Effector memory CD8-positive, alpha-beta T cell (primary cell): ENCODE results near the gene DSTYK.

Experiments used
- ATAC-seq: fragments of 150-1000 bp; cut with Tn5 transposase; replicated peaks from 2 replicates; pipeline ENCODE4 v1.10.0; 2021; ENCODE audit warnings: mild to moderate bottlenecking, moderate library complexity
- DNase-seq, 3 experiments: peaks; one replicate each; pipeline ENCODE4 v3.0.0; 2021
- H3K27ac Mint-ChIP-seq, 2 donors: one replicate each; pipeline ENCODE4 v1.8.0; 2022; ENCODE audit warnings: mild to moderate bottlenecking in 2 of 2, mixed read lengths in 2 of 2, moderate library complexity in 2 of 2
- H3K27me3 Mint-ChIP-seq, 2 donors: one replicate each; pipeline ENCODE4 v1.8.0; 2022; ENCODE audit warnings: mixed read lengths in 2 of 2
- H3K36me3 Mint-ChIP-seq: one replicate; pipeline ENCODE4 v1.8.0; 2022; ENCODE audit warnings: mild to moderate bottlenecking, moderate library complexity, mixed read lengths; ENCODE audit not compliant: insufficient read depth
- H3K4me1 Mint-ChIP-seq, 2 donors: one replicate each; pipeline ENCODE4 v1.8.0; 2022; ENCODE audit warnings: low read depth in 2 of 2, mixed read lengths in 2 of 2
- H3K4me3 Mint-ChIP-seq, 2 donors: one replicate each; pipeline ENCODE4 v1.8.0; 2022; ENCODE audit warnings: mild to moderate bottlenecking in 2 of 2, mixed read lengths in 2 of 2, moderate library complexity in 2 of 2
- H3K9me3 Mint-ChIP-seq, 2 donors: one replicate each; pipeline ENCODE4 v1.8.0; 2022; ENCODE audit warnings: mixed read lengths in 2 of 2

The DSTYK gene

DNA sequence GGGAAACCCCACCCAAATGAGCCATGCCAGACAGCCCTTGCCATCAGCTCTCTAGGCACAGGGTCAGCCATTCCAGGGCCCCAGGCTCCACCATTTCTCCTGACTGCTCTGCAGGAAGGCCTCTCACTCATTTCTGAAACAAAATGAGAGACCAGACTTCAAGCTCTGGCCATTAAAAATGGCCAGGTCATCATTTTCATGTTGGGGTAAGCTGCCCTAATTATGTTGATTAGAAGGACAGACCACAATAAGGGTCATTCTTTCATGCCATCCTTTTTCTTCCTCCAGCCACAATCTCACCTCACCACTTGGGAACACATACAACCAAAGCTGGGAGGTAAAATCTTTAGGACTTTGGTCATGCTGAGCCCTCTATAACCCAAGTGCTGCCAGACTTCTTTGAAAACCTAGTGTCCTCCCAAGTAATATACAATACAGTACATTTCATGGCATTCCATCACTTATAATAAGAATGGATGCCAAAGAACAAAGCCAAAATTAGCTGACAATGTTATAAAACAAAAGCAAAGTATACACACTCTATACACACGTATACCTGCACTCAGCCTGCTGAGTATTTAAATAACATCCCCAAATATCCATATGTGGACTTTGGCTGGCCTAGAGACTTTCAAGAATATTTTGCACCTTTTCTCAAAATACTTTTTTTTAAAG lies 67.3 kb downstream of the DSTYK start:
- no peaks in the 10 kb centered on the region for H3K27me3 Mint-ChIP-seq
- peaks cover 5 to 9% of the 10 kb centered on the region in 2 donors for H3K4me1 Mint-ChIP-seq
- DNase-seq (no peak), ATAC-seq (no peak)
- H3K27ac Mint-ChIP-seq, result no peak overlapping the region
- peaks cover 27% of the 10 kb centered on the region for H3K36me3 Mint-ChIP-seq
- H3K9me3 Mint-ChIP-seq, result no peaks in the 10 kb centered on the region
- no peak overlapping the region for H3K4me3 Mint-ChIP-seq

- Mint-ChIP-seq H3K4me1 (peaks cover 5 to 9% of the 10 kb centered on the region in 2 donors), H3K36me3 (peaks cover 14% of the 10 kb centered on the region), H3K27ac (peak overlapping the region; percentile 36 to 44), H3K27me3 (no peaks in the 10 kb centered on the region), H3K4me3 (peak overlapping the region in 1 of 2 donors; percentile 36), H3K9me3 (no peaks in the 10 kb centered on the region)
- ATAC-seq (no peak), DNase-seq (no peak)
Measured at GRCh38 chr1:205142102-205142469, 69.4 kb downstream of the DSTYK start.

DNA sequence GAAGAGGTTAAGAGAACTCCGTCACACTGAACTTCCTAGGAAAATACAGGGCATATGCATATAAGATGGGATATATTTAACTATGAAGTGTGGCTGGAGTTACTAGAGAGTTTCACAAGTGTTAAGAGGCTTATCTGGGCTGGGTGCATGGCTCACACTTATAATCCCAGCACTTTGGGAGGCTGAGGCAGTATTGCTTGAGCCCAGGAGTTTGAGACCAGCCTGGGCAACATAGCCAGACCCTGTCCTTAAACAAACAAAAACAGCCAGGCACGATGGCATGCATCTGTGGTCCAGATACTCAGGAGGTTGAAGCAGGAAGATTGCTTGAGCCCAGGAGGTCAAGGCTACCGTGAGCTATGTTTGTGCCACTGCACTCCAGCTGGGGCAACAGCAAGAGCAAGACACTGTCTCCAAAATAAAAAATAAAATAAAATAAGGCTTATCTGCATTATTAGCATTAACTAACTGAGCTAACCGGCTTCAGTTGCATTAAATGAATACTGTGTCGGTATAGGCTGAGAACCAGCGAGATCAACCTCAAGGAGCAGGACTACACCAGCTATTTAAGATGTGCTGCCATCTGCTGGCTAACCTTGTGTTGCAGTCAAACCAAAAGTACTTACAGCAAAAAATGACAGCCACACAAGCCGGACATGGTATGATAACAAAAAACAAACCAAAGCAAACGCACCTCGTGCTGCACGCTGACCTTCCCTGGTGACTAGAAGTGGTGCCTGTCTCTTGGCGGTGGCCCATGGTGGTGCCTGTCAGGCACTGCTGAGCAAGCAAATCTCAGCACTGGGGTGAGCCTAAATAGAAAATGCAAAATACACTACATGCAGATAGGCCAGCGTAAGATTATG lies 70.0 kb downstream of the DSTYK start:
- ATAC-seq (peak; percentile 92), DNase-seq (peak; percentile 58 to 78 (median 72))
- H3K27ac Mint-ChIP-seq, result peak overlapping the region; percentile 36 to 44
- no peaks in the 10 kb centered on the region for H3K27me3 Mint-ChIP-seq
- H3K4me1 Mint-ChIP-seq, result peaks cover 5 to 9% of the 10 kb centered on the region in 2 donors
- H3K9me3 Mint-ChIP-seq, result no peaks in the 10 kb centered on the region
- peaks cover 8% of the 10 kb centered on the region for H3K36me3 Mint-ChIP-seq
- peak overlapping the region in 1 of 2 donors; percentile 36 for H3K4me3 Mint-ChIP-seq

GRCh38 chr1:205140113-205140512 lies 71.4 kb downstream of the DSTYK start:
- no peak overlapping the region for H3K4me3 Mint-ChIP-seq
- no peaks in the 10 kb centered on the region for H3K36me3 Mint-ChIP-seq
- no peak overlapping the region for H3K27ac Mint-ChIP-seq
- DNase-seq (no peak), ATAC-seq (no peak)
- no peaks in the 10 kb centered on the region for H3K9me3 Mint-ChIP-seq
- no peaks in the 10 kb centered on the region for H3K27me3 Mint-ChIP-seq
- peaks cover 5 to 9% of the 10 kb centered on the region in 2 donors for H3K4me1 Mint-ChIP-seq

GRCh38 chr1:205137901-205138300 lies 73.6 kb downstream of the DSTYK start:
- DNase-seq, result no peak
- ATAC-seq, result no peak
- Mint-ChIP-seq H3K36me3 (no peaks in the 10 kb centered on the region), H3K27ac (no peak overlapping the region), H3K4me3 (no peak overlapping the region), H3K27me3 (no peaks in the 10 kb centered on the region), H3K4me1 (peaks cover 5 to 9% of the 10 kb centered on the region in 2 donors), H3K9me3 (no peaks in the 10 kb centered on the region)

- no peaks in the 10 kb centered on the region for H3K9me3 Mint-ChIP-seq
- H3K27me3 Mint-ChIP-seq, result peaks cover 0 to 6% of the 10 kb centered on the region in 2 donors
- DNase-seq, result no peak
- H3K4me1 Mint-ChIP-seq, result no peaks in the 10 kb centered on the region
- H3K4me3 Mint-ChIP-seq, result no peak overlapping the region
- H3K36me3 Mint-ChIP-seq, result no peaks in the 10 kb centered on the region
- H3K27ac Mint-ChIP-seq, result no peak overlapping the region
- no peak for ATAC-seq
Measured at GRCh38 chr1:205133287-205133686, 78.2 kb downstream of the DSTYK start.

DNA sequence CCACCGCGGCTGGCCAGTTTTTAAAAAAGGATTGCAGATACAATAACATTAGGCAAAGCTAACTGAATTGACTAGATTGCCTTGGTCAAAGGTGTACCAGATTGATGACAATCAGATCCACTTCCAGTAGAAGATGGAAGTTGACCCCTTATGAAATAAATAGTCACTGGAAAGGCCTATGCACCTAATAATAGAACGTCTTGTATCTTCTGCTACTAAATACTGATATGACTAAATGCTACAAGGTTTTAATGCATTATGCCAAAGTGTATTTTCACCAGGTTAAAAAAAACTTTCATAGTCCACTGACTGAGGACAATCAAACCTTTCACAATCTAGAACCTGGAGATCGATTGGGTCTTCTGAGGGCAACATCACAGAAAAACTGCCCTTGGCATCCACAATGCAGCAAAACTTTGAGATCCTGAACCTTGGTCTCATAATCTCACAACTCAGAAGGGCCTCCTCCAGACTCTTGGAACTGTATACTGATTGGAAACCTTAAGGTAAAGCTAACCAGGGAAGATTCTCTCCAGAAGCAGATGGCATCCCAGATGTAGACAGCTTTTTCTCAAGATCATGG lies 82.0 kb downstream of the DSTYK start:
- H3K4me1 Mint-ChIP-seq, result no peaks in the 10 kb centered on the region
- ATAC-seq, result no peak
- no peaks in the 10 kb centered on the region for H3K36me3 Mint-ChIP-seq
- no peaks in the 10 kb centered on the region for H3K9me3 Mint-ChIP-seq
- H3K27me3 Mint-ChIP-seq, result peaks cover 0 to 6% of the 10 kb centered on the region in 2 donors
- H3K27ac Mint-ChIP-seq, result no peak overlapping the region
- H3K4me3 Mint-ChIP-seq, result no peak overlapping the region
- no peak for DNase-seq

DNA sequence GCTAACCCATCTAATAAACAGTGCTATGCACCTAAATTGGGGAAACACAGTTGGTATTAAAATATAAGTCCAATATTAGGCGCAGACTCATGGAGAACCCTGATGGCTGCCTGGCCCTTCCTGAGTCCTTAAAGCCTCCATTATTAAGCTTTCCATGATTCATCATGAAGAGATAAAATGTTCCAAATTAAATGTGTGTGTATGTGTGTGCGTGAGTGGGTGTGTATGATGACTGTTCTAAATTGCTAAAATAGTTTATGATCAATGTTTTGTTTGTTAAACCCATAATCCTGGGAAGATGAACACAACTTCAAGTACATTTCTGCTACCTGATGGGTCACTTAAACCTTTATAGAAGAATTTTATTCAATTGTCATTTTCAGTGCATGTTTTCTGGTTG lies 83.5 kb downstream of the DSTYK start:
- Mint-ChIP-seq H3K4me3 (no peak overlapping the region), H3K27me3 (peaks cover 0 to 6% of the 10 kb centered on the region in 2 donors), H3K9me3 (no peaks in the 10 kb centered on the region), H3K27ac (no peak overlapping the region), H3K4me1 (no peaks in the 10 kb centered on the region), H3K36me3 (no peaks in the 10 kb centered on the region)
- no peak for DNase-seq
- ATAC-seq, result no peak

DNA sequence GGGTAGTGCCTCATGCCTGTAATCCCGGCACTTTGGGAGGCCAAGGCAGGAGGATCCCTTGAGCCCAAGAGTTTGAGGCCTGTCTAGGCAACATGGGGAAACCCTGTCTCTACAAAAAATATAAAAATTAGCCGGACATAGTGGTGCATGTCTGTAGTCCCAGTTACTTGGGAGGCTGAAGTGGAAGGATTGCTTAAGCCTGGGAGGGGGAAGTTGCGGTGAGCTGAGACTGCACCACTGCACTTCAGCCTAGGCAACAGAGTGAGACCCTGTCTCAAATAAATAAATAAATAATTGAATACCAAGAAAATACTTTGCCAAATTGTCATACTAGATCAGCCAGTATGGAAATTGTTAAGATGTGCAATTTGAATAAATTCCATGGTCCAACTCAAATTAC lies 83.9 kb downstream of the DSTYK start:
- DNase-seq, result no peak
- ATAC-seq, result no peak
- Mint-ChIP-seq H3K27me3 (peaks cover 0 to 6% of the 10 kb centered on the region in 2 donors), H3K4me3 (no peak overlapping the region), H3K36me3 (no peaks in the 10 kb centered on the region), H3K4me1 (no peaks in the 10 kb centered on the region), H3K27ac (no peak overlapping the region), H3K9me3 (no peaks in the 10 kb centered on the region)

DNA sequence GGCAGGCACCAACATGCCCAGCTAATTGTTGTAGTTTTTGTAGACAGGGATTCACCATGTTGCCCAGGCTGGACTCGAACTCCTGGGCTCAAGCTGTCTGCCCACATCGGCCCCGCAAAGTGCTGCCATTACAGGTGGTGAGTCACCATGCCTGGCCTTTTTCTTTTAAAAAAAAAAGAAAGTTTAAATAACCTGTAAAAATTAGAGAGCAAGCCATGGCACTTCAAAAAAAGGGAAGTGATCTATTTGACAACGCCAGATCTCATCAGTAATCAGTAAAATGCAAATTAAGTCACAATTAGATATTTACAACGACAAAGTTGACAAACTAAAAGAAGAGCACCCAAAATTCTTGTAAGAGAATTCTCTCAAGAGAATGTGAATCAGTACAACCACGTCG lies 86.8 kb downstream of the DSTYK start:
- H3K27ac Mint-ChIP-seq, result no peak overlapping the region
- no peak for ATAC-seq

GRCh38 chr1:205122489-205122882 lies 89.0 kb downstream of the DSTYK start:
- peaks cover 25% of the 10 kb centered on the region for H3K36me3 Mint-ChIP-seq
- H3K27ac Mint-ChIP-seq, result peak overlapping the region; percentile 100
- ATAC-seq (no peak), DNase-seq (no peak)
- H3K4me3 Mint-ChIP-seq, result peak overlapping the region; percentile 99 to 100
- H3K4me1 Mint-ChIP-seq, result peaks cover 27 to 38% of the 10 kb centered on the region in 2 donors
- H3K9me3 Mint-ChIP-seq, result no peaks in the 10 kb centered on the region
- H3K27me3 Mint-ChIP-seq, result no peaks in the 10 kb centered on the region

More for the DNA sequence above, 86.8 kb downstream of the DSTYK start:
- H3K36me3 Mint-ChIP-seq, result peaks cover 15% of the 10 kb centered on the region
- no peak overlapping the region for H3K4me3 Mint-ChIP-seq
- no peak for DNase-seq
- H3K27me3 Mint-ChIP-seq, result no peaks in the 10 kb centered on the region
- peaks cover 17 to 22% of the 10 kb centered on the region in 2 donors for H3K4me1 Mint-ChIP-seq
- H3K9me3 Mint-ChIP-seq, result no peaks in the 10 kb centered on the region

DNA sequence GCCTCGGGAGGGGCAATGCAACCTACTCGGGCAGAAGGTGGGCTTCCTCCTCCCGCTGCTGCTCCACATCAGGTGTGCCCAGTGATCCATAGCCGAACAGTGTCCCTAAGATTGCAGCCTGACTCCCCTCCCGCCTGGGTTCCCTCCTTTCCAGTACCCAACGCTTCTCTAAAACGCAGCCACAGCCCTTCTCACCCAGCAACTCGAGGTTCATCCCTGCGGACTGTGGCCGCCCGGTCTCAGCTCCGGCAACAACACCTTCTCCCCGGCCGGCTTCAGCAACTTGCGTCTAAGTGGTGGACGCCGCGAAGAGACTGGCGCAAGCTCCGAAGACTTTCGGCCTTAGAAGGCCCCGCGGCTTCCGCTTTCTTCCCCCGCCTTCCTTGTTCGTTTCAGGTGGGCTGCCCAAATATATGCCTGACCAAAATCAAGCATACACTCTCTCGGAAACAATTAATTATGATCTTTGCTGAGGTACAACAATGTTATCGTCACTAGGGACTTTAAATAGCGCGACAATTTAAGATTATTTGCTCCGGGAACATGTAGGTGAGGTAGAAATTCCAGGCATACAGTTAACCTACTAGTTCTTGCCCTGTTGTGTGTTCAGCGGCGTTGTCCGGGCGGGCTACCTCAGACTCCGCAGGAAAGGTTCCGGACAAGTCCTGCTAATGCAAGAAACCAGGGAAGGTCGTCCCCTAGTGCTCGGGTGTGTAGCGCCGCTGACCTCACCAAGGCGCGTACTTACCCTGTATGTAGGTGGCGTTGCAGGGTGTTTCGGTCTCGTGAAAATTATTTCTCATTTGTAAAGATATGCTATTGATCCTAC lies 89.6 kb downstream of the DSTYK start, which contains the start of gene RBBP5:
TSS of gene RBBP5 (minus strand) at position 319 of the 829 bp plus-strand sequence. CDS start at position 214, 105 bp downstream.
- DNase-seq, result peak; percentile 91 to 99 (median 93)
- peak; percentile 93 for ATAC-seq
- H3K9me3 Mint-ChIP-seq, result no peaks in the 10 kb centered on the region
- peaks cover 27% of the 10 kb centered on the region for H3K36me3 Mint-ChIP-seq
- peak within 1 kb of the TSS; percentile 100 for H3K27ac Mint-ChIP-seq
- peak within 1 kb of the TSS; percentile 99 to 100 for H3K4me3 Mint-ChIP-seq
- peaks cover 27 to 40% of the 10 kb centered on the region in 2 donors for H3K4me1 Mint-ChIP-seq
- no peaks in the 10 kb centered on the region for H3K27me3 Mint-ChIP-seq

- peaks cover 42% of the 10 kb centered on the region for H3K36me3 Mint-ChIP-seq
- H3K27ac Mint-ChIP-seq, result no peak overlapping the region
- H3K4me3 Mint-ChIP-seq, result peak overlapping the region in 1 of 2 donors; percentile 40
- ATAC-seq (no peak), DNase-seq (no peak)
- H3K27me3 Mint-ChIP-seq, result no peaks in the 10 kb centered on the region
- H3K4me1 Mint-ChIP-seq, result peaks cover 27 to 51% of the 10 kb centered on the region in 2 donors
- no peaks in the 10 kb centered on the region for H3K9me3 Mint-ChIP-seq
Measured at GRCh38 chr1:205118752-205119151, 92.8 kb downstream of the DSTYK start.
